Fibroblast of skin of left biceps (primary cell): ENCODE results near the gene ANKRD31.
"Not testable (repeated sequence)": the region's sequence is repeated elsewhere in the genome, so short reads cannot be mapped to it uniquely, and the experiment has no call there.

Experiments
- DNase-seq, 2 experiments: peaks; one replicate each; pipeline ENCODE4 v3.0.0-alpha.2; 2013; ENCODE audit warnings: low read depth in 2 of 2

The ANKRD31 gene

DNA sequence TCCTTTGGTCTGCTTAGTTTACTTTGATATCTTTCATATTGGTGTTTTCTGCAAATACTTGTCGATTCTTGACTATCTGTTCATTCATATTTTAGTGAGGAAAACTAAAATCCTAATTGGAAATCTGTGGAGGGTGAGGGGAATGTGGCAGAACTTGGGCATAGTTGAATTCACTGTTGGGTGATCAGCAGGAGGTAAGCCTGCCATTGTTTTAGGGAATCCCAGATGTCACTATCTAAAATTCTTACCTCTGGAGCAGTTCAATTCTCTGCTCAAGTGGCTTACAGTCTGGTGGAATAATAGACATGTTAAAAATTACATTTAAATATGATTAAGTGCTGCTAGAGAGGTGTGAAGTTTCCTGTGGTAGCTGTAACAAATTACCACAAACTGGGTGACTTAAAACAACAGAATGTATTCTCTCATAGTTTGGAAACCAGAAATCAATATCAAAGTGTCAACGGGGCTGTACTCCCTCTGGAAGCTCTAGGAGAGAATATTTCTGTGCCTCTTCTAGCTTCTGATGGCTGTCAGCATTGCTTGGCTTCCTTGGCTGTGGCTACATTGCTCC is 94.0 kb downstream of the ANKRD31 start:
- no peak for DNase-seq

DNA sequence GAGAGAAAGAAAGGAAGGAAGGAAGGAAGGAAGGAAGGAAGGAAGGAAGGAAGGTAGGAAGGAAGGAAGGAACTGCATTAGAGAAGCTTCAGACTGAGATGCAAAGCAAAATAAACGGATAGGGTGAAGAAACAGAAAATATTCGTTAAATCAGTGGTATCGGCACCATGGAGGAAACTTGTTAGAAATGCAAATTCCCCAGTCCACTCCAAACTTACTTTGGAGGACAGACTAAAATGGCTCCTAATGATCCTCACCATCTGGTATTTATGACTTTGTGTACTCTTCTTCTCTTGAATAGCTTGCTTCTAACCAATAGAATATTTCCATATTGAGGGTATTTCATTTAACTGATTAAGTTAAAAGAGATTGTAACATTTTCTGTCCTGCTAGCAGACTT is 96.4 kb downstream of the ANKRD31 start:
- DNase-seq = no peak

DNA sequence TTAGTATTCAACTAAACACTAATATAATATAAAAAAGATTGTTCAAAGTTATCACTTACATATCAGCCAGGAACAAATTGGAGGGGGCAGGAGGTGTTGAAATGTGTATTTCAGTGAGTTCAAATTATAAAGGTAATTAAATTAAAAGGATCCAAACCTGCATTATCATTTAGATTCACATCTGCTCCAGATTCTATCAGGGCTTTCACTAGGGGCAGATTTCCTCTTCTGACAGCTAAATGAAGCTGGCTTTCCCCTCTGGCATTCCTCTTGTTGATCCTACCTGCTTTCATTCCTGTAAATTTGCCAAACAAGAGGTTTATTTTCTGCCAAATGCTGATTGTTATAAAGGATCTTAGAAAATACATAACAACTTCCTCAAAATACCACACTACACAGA is 98.0 kb downstream of the ANKRD31 start:
- no peak for DNase-seq

DNA sequence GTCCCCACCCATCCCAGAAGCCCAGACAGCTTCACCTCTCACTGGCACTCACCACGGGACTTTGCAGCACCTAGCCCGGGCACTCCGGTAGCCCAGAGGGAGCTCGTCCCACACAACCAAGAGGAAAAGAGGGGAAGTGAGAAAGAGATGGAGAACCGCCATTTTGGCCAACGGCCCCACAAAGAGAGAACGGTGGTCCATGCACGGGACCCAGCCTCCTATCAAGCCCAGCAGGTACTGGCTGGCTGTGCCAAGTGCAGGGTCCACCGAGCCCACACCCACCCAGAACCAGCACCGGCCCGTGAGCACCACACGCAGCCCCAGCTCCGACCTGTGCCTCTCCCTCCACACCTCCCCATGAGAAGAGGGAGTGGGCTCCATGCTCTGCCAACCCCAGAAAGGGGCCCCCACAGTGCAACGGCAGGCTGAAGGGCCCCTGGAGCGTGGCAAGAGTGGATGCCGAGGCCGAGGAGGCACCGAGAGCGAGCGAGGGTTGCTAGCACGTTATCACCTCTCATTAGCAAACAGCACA is 105.8 kb downstream of the ANKRD31 start:
- DNase-seq = no peak

DNA sequence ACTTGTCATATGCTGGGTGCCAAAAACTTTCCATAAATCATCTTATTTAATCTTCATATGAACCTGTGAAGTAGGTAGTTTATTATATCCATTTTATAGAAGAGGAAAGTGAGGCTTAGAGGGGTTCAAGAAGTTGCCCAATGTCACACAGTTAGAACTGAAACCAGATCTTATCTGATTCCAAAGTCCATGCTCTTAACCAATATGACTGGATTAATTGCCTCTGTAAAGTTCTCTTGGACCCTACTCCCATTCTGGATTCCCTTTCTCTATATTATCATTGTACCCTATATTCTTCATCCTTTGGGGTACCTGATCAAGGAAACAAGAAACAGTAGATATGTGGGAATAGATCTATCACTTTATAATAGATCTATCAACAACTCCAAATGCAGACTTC is 119.8 kb downstream of the ANKRD31 start:
- DNase-seq = no peak

DNA sequence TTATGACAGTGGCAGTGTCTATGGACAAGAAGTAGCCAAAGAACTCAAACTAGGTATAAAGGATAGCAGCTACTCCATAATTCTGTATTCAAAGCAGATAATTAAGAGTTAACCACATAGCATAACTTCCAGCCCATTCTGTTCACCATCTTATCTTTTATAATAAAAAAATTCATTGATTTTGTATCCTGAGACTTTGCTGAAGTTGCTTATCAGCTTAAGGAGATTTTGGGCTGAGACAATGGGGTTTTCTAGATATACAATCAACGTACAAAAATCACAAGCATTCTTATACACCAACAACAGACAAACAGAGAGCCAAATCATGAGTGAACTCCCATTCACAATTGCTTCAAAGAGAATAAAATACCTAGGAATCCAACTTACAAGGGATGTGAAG is 122.4 kb downstream of the ANKRD31 start:
- not testable (repeated sequence) for DNase-seq

DNA sequence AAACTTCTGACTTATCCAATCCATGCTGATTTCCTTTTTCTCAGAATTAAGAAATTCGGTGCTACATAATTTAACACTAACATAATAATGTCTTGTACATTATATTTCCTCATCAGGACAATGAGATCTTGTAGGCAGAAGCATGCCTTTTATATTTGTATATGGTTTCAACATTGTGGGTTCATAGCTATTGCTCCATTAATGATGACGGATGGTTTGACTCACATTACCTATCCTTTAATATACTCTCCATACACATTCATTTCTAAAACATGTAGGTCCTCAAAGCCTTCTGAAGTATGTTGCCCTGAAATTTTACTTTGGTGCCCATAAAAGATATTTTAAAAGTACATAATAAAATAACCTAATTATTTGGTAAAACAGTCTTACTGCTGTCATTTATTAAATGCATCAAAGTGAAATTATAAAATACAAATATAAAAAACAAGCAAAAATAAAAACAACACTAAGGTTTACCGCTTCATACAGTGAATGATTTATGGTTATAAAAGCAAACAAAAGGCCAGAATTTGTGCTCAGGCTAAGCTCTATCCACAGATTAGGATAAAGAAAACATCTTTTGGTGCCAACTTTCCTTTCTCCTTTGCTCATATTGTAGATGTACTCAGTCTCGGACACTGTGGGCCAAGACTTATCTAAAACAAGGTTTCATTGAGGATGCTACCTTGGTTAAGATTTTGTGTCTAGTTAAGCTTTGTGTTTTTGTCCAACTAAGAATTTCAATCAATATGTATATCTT is 123.1 kb downstream of the ANKRD31 start:
- no peak for DNase-seq

DNA sequence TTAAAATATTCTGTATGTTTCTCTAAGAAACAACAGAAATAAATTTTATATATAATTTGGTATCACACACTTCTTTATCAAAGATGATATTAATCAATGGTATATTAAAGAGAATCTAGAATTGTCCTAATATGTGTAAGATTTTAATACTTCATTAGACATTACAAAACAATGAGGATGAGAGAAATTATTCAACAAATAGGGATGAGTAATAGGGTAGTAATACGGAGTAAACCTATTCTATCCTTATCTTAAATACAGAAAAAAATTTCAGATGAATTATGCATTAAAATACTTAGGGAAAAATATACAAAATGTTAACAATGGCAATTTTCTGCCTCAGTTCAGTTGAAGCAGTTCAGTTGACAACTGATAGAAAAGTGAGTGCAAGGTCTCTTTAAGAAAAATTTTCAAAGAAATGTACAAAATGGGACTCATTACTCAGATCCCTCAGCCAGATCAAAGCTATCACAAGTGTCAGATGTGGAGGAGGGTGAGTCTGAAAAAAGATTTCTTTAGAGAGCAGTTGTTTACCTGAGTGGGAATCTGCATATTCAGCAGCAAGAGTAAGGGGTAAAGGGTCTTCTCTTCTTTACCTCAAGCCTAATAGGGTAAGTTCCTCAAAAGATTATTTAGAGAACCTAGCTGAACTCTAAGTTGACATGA is 127.6 kb downstream of the ANKRD31 start:
- no peak for DNase-seq

DNA sequence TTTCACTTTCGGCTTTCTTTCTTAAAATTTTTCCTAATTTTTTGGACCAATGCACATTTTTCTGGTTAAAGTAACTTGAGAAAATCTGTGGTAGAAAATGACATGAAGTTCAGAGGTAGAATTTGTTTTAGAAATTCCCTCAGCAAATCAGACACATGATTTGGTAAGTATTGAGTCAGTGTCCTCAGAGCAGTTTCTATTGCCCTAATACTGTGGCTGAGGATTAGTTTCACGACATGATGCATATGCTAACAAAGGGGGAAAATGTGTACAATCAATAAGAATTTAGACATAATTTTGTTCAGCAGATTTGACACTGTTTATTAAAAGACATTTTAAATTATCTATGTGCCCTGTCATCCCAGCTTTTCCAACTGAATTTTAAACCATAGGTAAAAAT is 128.2 kb downstream of the ANKRD31 start:
- DNase-seq = no peak

DNA sequence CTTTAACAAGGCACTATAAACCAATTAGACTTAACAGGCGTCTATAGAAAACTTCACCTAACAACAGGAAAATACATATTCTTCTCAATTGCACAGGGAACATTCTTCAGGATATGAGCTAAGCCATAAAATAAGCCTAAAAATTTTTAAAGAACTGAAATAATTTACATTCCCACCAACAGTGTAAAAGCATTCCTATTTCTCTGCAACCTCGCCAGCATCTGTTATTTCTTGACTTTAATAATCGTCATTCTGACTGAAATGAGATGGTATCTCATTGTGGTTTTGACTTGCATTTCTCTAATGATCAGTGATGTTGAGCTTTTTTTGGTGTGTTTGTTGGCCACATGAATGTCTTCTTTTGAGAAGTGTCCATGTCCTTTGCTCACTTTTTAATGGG is 140.7 kb downstream of the ANKRD31 start:
- not testable (repeated sequence) for DNase-seq

DNA sequence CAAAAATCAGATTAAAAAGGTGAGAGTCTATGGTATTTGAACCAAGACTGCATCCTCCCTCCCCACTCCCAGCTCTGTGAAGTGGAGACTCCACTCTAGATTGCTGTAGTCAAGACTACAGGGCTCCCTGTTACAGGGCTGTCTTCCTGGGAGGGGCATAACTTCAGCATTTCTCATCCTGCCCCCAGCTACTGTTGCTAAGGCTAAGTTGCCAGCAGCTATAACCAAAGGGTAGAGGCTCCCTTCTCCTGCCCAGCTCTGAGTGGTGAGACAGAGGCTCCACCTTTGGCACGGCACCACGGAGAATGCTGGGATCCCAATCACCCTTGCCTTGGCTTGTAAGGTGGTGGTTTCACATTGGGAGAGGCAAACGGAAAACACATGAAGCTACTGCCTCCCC is 145.1 kb downstream of the ANKRD31 start:
- DNase-seq = no peak

DNA sequence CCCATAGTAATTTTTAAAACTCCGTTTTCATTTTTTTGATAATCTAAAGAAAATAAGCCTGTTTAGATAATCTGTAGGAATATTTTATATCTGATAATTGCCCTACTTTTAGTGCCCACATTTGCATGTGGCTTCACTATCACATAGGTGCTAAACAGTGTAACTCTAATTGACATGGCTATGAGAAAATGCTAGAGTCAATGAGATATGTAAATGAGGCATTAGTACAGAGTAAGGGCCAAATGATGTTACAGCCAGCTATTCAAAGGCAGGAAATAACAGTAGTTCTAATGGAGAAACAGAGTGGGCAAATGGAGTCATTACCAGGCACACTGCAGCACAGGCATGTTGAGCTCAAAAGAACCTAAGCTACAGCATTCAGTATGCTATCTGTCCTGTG is 147.0 kb downstream of the ANKRD31 start:
- DNase-seq = no peak

DNA sequence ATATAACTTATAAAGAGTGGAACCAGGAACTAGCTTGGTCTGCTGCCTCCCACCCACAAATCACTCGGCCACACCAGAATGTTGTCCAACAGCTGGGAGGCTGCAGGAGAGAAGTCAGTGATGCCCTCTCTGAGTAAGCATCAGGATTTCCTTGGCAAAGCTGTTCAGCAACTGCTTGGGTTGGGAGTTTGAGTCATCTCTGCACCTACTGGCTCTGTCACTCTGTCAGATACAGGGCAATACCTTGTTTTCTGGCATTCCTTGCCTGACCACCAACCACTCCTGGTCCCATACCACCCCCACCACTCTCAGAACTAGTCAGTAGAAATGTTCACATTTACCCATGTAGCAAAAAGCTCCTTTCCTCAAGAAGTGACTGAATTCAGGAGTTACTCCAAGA is 147.5 kb downstream of the ANKRD31 start:
- DNase-seq = no peak

DNA sequence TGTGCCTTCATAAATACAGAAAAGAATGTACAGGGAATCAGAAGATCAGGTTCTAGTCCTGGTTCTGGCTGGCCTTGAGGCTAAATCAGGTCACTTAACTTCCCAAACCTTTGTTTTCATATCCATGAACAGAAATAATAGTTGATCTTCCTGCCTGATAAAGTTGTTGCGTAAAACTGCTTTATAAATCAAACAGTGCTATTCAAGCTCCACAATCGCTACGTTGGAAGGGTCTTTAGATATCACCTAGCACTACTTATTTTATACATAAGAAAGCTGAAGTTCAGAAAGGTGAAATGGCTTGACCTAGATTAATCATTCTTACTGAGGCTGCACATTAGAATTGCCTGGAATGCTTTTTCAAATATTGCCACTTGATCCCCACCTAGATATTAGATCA is 148.0 kb downstream of the ANKRD31 start:
- no peak for DNase-seq

DNA sequence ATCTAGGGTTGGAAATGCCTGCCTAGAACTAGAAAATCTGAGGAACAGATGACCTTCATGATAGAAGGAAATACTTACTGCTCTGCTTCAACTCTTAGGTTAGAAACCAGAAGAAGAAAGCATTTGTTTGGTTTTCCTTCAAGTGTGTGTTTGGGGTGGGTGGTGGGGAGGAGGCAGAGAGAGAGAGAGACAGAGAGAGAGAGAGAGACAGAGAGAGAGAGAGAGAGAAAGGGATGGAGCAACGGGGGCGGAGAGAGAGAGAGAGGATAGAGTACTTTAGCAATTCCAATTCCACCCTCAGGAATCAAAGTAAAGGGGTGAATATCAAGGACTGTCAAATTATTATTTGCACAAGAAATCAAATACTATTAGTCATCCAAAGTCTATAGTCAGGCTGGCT is 155.2 kb downstream of the ANKRD31 start:
- no peak for DNase-seq

DNA sequence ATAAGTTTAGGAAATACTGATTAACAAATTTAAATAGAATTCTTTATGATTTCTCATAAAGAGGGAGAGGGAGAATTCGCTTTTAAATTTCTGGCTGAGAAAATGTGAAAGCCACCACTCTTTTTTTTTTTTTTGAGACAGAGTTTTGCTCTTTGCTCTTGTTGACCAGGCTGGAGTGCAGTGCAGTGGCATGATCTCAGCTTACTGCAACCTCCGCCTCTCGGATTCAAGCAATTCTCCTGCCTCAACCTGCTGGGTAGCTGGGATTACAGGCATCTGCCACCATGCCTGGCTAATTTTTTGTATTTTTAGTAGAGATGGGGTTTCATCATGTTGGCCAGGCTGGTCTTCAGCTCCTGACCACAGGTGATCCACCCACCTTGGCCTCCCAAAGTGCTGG is 157.3 kb downstream of the ANKRD31 start:
- DNase-seq = not testable (repeated sequence)

DNA sequence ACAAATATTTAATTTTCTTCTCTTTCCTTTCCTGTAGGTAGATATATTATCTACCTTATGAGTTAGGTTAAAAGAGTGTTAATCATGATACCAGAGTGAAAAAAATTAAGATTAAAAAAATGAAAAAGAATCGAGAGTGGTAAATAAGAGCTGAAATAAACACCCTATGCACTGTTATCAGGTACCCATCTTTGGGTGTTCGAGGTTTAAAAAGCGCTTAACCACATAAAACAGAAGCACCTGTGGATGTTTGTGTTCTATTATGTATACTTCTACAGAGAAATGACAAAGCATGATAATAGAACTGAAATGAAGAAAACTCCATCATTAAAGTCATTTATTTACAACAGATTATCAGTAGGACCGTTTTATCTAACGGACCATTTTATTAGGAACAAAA is 158.7 kb downstream of the ANKRD31 start:
- DNase-seq = no peak

DNA sequence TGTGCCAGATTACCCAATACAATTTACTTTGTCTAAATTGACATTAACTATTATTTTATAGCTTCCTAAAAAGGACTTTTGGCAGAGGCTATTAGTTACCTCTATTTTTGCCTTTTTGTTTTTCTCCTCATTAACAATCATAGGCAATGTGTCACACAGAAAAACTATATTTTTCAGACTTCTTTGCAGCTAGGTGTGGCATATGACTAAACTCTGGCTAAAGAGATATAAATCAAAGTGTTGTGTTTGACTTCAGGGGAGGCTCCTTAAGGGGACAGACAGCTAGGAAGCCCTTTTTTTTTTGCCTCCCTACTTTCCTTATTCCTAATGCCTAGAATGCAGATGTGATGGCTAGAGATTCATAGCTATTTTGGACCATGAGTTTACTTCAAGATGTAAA is 164.6 kb downstream of the ANKRD31 start:
- DNase-seq = no peak

DNA sequence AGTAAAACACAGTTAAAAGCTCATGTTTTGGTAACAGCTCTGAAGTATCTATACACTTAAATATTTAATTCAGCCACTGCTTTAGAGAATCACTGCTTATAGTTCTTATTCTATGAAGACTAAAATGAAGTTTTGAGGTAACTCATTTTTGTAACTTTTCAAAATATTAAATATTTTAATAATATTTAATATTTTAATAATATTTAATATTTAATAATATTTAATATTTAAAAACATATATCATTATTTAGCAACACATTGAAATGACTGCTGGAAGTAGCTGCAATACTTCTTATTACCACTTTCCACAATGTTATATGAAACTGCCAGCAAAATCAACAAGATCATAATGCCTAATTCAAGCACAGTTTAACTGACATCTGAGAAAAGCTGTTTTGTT is 165.6 kb downstream of the ANKRD31 start:
- no peak for DNase-seq

DNA sequence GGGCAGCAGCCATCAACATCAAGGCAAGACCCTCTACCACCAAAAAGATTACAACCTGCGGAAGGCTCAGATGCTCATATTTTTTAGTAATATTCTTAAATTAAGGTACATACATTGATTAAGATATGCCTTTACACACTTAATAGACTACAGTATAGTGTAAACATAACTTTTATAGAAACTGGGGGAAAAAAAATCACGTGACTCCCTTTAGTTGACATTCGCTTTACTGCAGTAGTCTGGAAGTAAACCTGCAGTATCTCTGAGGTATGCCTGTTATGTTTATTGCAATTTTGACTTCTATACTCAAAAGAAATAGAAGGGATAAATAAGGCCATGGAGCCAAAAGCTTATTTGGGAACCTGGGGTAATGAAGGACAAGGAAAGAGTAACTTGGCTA is 169.2 kb downstream of the ANKRD31 start:
- no peak for DNase-seq

DNA sequence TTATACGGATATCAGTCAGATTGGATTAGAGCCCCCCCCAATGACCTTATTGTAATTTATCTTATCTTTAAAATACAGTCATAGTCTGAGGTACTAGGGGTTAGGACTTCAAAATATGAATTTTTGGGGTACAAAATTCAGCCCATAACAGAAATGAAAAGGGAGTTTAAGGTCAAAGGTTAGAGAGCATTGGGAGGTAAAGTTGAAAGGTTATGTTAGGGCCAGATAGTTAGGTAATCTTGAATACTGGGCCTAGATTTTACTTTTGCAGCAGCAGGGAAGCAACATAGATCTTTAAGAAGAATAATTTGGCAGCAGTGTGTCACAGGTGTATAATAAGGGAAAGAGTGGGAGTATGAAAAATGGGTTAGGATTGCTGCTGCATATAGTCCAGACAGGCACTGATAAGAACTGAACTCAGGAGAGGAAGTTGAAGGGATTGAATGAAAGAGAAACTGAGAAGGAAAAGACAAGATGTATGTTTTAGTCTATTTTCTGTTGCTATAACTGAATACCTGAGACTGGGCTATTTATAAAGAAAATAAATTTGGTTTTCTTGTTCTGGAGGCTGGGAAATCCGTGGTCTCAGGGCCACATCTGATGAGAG is 173.7 kb downstream of the ANKRD31 start:
- DNase-seq = no peak

DNA sequence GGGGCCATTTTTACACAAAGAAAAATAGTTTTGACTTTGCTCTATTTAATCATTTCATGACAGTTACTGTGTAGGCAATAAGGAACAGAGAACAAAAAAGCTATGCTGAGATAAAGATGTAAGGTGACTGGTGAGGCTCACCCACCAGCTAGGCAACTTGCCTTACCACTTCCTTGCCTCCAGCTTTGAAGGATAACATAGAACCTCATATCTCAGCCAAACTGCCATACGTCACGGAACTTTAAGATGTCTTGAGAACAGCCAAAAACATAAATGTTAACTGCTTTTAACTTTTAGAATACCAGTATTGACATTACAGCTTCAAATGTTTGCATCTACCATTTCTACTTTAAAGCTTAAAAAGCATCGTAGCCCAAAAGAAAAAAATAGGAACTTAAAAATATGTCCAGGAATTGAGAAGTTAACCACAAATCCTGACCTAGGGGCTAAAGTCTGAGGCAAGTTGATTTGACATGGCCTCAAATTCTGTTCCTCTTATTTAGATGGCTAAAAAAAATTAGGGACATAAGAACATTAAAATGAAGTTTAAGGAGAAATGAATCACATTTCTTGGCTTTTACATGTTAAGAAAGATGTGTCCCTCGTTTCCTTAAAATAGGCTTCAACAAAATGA is 176.6 kb downstream of the ANKRD31 start:
- DNase-seq = no peak
